Measurements from ENCODE around the gene RNF151. TPM values are rescaled to one million over a fixed set of nuclear protein-coding genes. Genes with fewer than 3 reads are reported as not detected.

Gene RNF151
- polyA plus RNA-seq, 6 donors from 2014 or later, result not detected

DNA sequence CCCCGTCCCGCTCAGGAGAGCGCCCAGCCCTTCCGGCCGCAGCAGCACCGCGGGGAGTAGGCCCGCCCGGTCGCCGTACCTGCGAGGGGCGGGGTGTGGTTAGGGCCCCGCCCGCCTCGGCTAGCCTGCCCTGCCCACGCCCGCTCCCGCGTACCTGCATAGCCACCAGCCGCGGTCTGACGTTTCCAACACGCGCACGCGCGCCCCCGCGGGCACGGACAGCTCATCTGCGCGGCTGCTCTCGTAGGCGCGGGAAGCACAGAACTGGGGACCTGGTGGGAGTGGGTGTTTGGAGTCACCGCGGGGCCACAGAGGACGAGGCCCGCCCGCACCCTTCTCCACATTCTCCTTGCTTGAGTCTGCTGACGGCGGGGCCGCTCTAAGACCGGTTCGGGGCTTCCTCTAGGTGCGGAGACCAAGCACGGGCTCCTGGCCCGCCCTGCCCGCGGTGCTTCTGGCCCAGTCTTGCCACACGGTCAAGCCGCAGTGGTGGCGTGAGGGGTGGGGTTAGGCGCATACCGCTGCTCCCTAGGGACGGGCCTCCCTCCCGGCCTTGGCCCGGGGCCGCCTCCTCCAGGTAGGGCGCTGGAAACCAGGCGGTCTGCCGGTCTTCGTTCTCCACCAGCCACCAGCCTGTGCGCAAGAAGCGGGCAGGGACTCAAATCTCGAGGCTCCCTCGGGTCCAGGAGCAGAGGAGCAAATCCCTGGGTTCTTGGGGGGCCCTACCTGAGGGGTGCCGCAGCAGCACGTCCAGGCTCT, 12.8 kb downstream of the RNF151 start:
- Mint-ChIP-seq H3K4me3 (peak overlapping the region in 2 of 8 donors; percentile 27 to 35), H3K27ac (no peak overlapping the region)
- no peak for ATAC-seq (ENCODE audit: low read depth in 2 of 2)

DNA sequence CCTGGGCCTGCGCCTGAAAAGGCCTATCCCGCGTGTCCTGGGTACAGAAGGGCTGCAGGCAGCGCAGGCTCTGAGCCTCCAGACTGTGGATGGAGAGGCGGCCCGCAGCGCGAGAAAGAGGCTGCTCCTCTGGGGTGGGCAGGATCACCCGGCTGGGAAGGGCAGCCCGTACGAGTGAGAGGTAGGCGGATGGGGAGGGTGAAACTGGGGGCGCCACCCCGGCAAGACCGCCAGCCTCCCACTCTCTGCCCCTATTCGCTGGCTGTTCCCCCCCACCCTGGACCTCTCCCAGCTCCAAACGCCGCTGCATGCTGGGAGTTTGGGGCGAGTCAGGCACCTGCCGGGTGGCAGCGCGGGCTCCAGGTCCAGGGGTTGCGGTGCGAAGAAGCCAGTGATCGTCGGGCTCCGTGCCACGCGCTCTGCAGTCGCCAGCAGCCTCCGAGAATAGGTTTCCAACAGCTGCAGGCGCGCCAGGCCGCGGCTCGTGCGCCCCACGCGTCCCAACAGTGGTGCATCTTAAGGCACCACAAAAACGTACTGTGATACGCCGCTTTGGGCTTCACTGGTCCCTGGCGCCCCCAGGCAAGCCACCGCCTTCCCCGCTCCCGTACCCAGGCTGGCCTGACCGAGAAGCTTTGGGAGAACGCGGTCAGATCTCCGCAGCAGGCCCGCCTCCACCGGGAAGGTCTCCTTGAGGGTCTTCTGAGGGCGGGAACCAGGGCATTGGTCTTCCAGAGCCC, 13.5 kb downstream of the RNF151 start:
- Mint-ChIP-seq H3K9me3 (peaks cover 0 to 2% (median 0%) of the 10 kb centered on the region in 7 donors), H3K36me3 (peaks cover 0 to 10% of the 10 kb centered on the region in 2 donors), H3K27me3 (peaks cover 12 to 51% (median 30%) of the 10 kb centered on the region in 3 donors), H3K27ac (no peak overlapping the region), H3K4me3 (peak overlapping the region in 2 of 8 donors; percentile 27 to 51), H3K4me1 (peaks cover 10 to 18% (median 12%) of the 10 kb centered on the region in 3 donors)
- ATAC-seq (ENCODE audit: low read depth in 2 of 2), result no peak
- DNase-seq, result no peak

More for the DNA sequence above, 12.8 kb downstream of the RNF151 start:
- no peak for DNase-seq
- Mint-ChIP-seq H3K27me3 (peaks cover 12 to 55% (median 30%) of the 10 kb centered on the region in 3 donors), H3K36me3 (peaks cover 0 to 16% of the 10 kb centered on the region in 2 donors), H3K9me3 (peaks cover 0 to 2% (median 0%) of the 10 kb centered on the region in 7 donors), H3K4me1 (peaks cover 6 to 11% (median 7%) of the 10 kb centered on the region in 3 donors)

DNA sequence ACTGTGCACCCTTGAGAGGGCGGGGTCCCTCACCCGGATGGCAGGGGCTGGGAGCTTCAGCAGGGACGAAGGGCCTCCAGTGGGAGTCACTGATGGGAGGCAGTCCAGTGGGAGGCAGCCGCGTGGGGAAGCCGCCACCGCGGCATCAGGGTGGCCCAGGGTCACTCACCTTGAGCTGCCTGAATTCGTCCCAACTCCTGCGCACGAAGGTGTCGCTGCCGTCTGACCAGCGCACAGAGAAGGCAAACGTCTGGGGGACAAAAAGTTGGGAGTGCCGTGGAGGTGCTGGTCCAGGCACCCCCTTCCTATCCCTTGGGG, 14.1 kb downstream of the RNF151 start:
- Mint-ChIP-seq H3K27me3 (peaks cover 12 to 51% (median 30%) of the 10 kb centered on the region in 3 donors), H3K4me3 (no peak overlapping the region), H3K36me3 (peaks cover 0 to 9% of the 10 kb centered on the region in 2 donors), H3K4me1 (peaks cover 10 to 20% (median 12%) of the 10 kb centered on the region in 3 donors), H3K9me3 (peaks cover 0 to 2% (median 0%) of the 10 kb centered on the region in 7 donors), H3K27ac (no peak overlapping the region)
- ATAC-seq (ENCODE audit: low read depth in 2 of 2) (no peak), DNase-seq (no peak)

DNA sequence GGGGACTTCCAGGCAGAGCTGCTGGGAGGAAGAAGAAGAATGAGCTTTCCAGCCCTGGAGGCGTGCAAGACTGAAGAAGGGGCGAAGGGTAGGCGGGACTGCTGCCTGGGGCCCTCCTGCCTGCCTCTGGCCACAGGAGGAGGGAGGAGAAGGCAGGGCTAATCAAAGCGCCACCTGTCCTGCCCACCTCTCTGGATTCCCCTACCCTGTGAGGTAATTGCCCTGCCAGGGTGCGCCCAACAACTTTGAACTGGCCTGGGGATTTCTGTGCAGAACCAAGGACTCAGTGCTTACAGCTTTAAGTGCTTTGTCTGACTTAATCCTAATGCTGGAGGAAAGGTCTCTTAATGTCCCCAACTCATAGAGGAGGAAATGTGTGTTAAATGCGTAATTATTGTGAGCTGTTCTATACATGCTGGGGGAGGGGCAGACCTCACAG, 14.8 kb downstream of the RNF151 start, which contains the start of gene NOXO1:
TSS of gene NOXO1 (minus strand) at position 72 of the 439 bp plus-strand sequence. CDS start 290 bp downstream, outside the sequence.
- peaks cover 12 to 44% (median 23%) of the 10 kb centered on the region in 3 donors for H3K27me3 Mint-ChIP-seq
- no peak for DNase-seq
- peak within 1 kb of the TSS in 3 of 6 donors; percentile 24 to 72 (median 70) for H3K27ac Mint-ChIP-seq
- peaks cover 0 to 2% (median 0%) of the 10 kb centered on the region in 7 donors for H3K9me3 Mint-ChIP-seq
- peaks cover 7 to 20% (median 17%) of the 10 kb centered on the region in 3 donors for H3K4me1 Mint-ChIP-seq
- peaks cover 0 to 3% of the 10 kb centered on the region in 2 donors for H3K36me3 Mint-ChIP-seq
- peak within 1 kb of the TSS in 6 of 8 donors; percentile 4 to 88 (median 80) for H3K4me3 Mint-ChIP-seq
- peak in 1 of 2 donors; percentile 16 for ATAC-seq (ENCODE audit: low read depth in 2 of 2)

DNA sequence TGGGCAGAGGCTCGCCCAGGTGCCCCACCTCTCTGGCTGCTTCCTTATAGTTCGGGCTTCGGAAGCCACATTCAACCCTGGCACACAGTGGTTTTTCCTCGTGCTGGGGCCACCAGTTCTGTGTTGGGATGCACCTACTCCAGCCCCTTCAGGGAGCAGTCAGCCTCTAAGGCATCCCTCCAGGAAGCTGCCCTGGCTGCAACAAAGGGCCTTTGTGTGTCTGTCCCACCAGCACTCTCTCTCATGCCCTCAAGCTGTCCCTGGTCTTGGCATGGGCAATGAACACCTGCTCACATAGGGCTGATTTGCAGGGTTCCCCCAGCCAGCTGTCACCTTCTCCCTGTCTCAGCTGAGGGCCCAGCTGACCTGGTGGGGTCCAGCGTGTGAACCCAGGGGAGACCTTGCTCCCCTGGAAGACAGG, 15.4 kb downstream of the RNF151 start:
- H3K4me3 Mint-ChIP-seq, result peak overlapping the region in 5 of 8 donors; percentile 4 to 88 (median 79)
- ATAC-seq (ENCODE audit: low read depth in 2 of 2), result no peak
- H3K27ac Mint-ChIP-seq, result peak overlapping the region in 2 of 6 donors; percentile 70 to 72

DNA sequence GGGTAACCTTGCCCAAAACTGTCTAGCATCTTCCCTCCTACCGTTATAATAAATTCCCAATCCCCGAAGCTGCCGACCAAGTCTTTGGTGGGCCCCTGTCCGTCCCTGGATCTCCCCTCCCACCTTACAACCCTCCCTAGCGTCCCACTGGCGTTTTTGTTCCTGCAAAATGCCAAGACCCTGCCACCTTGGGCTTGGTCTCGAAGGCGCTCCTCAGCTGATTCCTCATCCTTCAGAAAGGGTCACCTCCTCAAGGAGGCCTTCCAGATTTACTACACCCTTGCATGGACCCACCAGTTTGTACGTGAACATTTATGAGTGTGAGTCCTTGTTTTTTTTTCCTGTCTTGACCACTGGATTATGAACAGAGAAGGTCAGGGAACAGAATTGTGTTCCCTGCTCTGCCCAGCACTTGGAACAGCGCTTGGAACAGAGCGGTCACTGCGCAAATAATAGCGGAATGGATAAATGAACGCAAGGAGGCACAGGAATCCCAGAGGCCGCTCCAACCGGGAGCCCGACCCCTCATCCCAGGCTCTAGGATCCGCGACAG, 16.4 kb downstream of the RNF151 start:
- H3K4me1 Mint-ChIP-seq, result peaks cover 17 to 22% (median 20%) of the 10 kb centered on the region in 3 donors
- no peaks in the 10 kb centered on the region for H3K36me3 Mint-ChIP-seq
- DNase-seq, result no peak
- H3K9me3 Mint-ChIP-seq, result peaks cover 0 to 2% (median 0%) of the 10 kb centered on the region in 7 donors
- no peak for ATAC-seq (ENCODE audit: low read depth in 2 of 2)
- H3K27me3 Mint-ChIP-seq, result peaks cover 12 to 36% (median 23%) of the 10 kb centered on the region in 3 donors
- peak overlapping the region in 3 of 6 donors; percentile 50 to 70 (median 63) for H3K27ac Mint-ChIP-seq
- H3K4me3 Mint-ChIP-seq, result peak overlapping the region; percentile 74 to 88 (median 84)

More for the DNA sequence above, 15.4 kb downstream of the RNF151 start:
- Mint-ChIP-seq H3K4me1 (peaks cover 13 to 22% (median 20%) of the 10 kb centered on the region in 3 donors), H3K27me3 (peaks cover 12 to 44% (median 23%) of the 10 kb centered on the region in 3 donors), H3K9me3 (peaks cover 0 to 2% (median 0%) of the 10 kb centered on the region in 7 donors), H3K36me3 (no peaks in the 10 kb centered on the region)
- DNase-seq, result no peak

DNA sequence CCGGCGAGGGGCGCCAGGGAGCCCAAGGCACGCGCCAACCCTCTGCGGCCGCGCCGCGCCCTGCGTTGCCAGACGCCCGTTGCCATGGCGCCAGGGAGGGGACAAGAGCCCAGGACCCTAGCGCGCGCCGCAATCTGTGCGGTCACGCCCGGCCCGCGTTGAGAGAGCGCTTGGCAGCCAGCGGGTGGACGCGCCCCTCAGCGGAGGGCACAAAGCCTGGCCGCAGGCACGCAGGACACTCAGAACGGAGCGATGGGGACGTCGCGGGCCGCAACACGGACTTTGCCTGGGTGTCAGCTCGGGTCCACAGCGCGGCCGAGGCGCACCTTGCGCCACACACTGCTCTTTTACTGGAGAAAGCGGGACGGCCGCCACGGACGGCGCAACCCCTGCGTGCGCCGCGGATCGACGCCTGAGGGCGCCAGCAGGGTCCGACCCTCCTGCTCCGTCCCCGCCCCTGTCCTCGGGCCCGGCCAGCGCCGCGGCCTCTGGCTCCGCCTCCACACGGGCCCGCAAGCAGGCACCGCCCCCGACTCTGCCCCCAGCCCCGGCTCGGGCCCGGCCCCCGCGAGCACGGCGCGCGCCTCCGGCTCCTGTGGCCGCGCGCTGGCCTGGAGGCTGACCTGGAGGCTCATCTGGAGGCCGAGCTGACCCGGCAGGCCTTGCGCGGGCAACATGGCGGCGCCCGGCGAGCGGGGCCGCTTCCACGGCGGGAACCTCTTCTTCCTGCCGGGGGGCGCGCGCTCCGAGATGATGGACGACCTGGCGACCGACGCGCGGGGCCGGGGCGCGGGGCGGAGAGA, 17.1 kb downstream of the RNF151 start, which contains the start of gene GFER:
TSS of gene GFER (plus strand) at position 650 of the 803 bp plus-strand sequence. CDS start at position 676, 26 bp downstream.
- H3K27ac Mint-ChIP-seq, result peak within 1 kb of the TSS in 4 of 6 donors; percentile 63 to 82 (median 76)
- no peaks in the 10 kb centered on the region for H3K36me3 Mint-ChIP-seq
- peaks cover 0 to 2% (median 0%) of the 10 kb centered on the region in 7 donors for H3K9me3 Mint-ChIP-seq
- H3K4me1 Mint-ChIP-seq, result peaks cover 19 to 27% (median 24%) of the 10 kb centered on the region in 3 donors
- peak within 1 kb of the TSS; percentile 74 to 90 (median 84) for H3K4me3 Mint-ChIP-seq
- peaks cover 12 to 32% (median 23%) of the 10 kb centered on the region in 3 donors for H3K27me3 Mint-ChIP-seq
- DNase-seq (peak; percentile 72), ATAC-seq (ENCODE audit: low read depth in 2 of 2) (peak; percentile 71 to 72)

DNA sequence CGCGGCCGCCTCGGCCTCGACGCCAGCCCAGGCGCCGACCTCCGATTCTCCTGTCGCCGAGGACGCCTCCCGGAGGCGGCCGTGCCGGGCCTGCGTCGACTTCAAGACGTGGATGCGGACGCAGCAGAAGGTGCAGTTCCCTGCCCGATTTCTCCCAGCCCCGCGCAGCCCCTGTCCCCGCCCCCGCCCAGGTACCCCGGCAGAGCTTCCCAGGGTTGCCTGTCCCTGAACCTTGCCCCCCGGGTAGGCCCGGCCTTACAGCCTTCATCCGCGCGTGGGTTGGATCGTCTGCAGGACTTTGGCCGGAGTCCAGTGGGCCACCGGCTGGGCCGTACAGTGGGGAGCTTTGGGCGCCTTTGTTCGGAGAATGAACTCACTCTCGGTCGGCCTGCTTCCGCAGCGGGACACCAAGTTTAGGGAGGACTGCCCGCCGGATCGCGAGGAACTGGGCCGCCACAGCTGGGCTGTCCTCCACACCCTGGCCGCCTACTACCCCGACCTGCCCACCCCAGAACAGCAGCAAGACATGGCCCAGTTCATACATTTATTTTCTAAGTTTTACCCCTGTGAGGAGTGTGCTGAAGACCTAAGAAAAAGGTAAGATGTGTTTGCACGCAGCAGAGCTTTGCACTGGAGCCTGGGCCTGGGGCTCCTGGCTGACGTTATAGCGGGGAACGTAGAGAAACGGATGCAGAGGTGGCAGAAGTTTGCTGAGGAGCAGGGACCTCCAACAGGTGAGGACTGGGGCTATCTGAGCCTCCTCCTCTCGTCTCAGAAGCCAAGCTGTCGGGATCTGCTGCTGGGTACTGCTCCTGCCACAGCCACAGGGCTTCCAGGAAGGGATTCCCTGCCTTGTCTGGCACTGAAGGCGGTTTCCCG, 17.9 kb downstream of the RNF151 start:
- peak; percentile 31 to 32 for ATAC-seq (ENCODE audit: low read depth in 2 of 2)
- DNase-seq, result no peak
- H3K9me3 Mint-ChIP-seq, result peaks cover 0 to 2% (median 0%) of the 10 kb centered on the region in 7 donors
- H3K27me3 Mint-ChIP-seq, result peaks cover 12 to 31% (median 23%) of the 10 kb centered on the region in 3 donors
- H3K27ac Mint-ChIP-seq, result peak overlapping the region in 3 of 6 donors; percentile 20 to 82 (median 70)
- peak overlapping the region; percentile 74 to 90 (median 82) for H3K4me3 Mint-ChIP-seq
- H3K36me3 Mint-ChIP-seq, result no peaks in the 10 kb centered on the region
- H3K4me1 Mint-ChIP-seq, result peaks cover 23 to 32% (median 31%) of the 10 kb centered on the region in 3 donors

DNA sequence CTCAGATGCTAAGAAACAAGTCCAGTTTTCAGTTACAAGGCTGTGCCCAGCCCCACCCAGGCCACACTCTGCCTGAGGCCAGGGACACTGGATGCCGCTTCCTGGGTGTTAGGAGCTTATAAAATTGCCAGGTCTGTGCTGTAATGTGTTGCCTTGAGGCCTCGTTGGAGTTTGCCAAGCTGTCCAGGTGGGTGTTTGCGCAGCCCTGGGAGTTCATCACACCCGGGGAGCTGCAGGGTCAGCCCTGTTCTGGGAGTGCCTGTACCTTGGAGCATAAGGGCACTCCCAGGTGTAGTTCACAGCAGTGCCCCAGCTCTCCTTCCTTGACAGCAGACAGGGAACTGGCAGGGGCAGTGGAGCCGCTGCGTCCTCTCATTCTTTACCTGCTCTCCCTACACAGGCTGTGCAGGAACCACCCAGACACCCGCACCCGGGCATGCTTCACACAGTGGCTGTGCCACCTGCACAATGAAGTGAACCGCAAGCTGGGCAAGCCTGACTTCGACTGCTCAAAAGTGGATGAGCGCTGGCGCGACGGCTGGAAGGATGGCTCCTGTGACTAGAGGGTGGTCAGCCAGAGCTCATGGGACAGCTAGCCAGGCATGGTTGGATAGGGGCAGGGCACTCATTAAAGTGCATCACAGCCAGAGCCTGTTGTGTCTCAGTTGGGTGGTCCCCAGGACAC, 19.0 kb downstream of the RNF151 start:
- H3K36me3 Mint-ChIP-seq, result no peaks in the 10 kb centered on the region
- no peak for DNase-seq
- peaks cover 0 to 2% (median 0%) of the 10 kb centered on the region in 7 donors for H3K9me3 Mint-ChIP-seq
- H3K27me3 Mint-ChIP-seq, result peaks cover 12 to 26% (median 23%) of the 10 kb centered on the region in 3 donors
- H3K4me3 Mint-ChIP-seq, result peak overlapping the region; percentile 74 to 90 (median 82)
- no peak for ATAC-seq (ENCODE audit: low read depth in 2 of 2)
- H3K27ac Mint-ChIP-seq, result no peak overlapping the region
- H3K4me1 Mint-ChIP-seq, result peaks cover 23 to 34% (median 31%) of the 10 kb centered on the region in 3 donors

DNA sequence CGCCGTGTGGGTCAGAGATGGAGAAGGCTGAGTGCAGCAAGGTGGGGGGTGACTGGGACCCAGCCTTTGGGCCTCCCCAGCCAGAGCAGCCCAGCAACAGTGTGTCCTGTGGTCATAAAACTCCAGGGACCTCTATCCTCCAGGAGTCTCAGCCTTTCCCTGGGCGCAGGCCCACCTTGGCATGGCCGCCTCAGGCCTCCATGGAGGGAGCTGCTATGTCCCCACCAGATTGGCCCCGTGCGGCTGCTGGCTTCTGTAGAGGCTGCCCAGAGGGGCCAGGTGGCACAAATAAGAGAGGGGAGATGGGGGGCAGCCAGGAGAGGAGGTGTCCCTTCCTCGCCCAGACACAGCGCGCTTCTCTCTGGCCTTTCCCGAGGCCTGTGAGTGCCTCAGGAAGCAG, 20.5 kb downstream of the RNF151 start:
- H3K4me1 Mint-ChIP-seq, result peaks cover 31 to 39% (median 38%) of the 10 kb centered on the region in 3 donors
- peak overlapping the region in 3 of 8 donors; percentile 59 to 79 (median 60) for H3K4me3 Mint-ChIP-seq
- H3K27ac Mint-ChIP-seq, result peak overlapping the region in 2 of 6 donors; percentile 46 to 83
- no peaks in the 10 kb centered on the region for H3K36me3 Mint-ChIP-seq
- DNase-seq (no peak), ATAC-seq (ENCODE audit: low read depth in 2 of 2) (no peak)
- H3K27me3 Mint-ChIP-seq, result peaks cover 8 to 10% (median 10%) of the 10 kb centered on the region in 3 donors
- H3K9me3 Mint-ChIP-seq, result peaks cover 0 to 2% (median 0%) of the 10 kb centered on the region in 7 donors

Measured in naive B cell (primary cell).